ENCODE data around the gene DOK1.
A peak's percentile ranks its signal among the peaks of the same experiment; 100 is the strongest.

DOK1 gene

DNA sequence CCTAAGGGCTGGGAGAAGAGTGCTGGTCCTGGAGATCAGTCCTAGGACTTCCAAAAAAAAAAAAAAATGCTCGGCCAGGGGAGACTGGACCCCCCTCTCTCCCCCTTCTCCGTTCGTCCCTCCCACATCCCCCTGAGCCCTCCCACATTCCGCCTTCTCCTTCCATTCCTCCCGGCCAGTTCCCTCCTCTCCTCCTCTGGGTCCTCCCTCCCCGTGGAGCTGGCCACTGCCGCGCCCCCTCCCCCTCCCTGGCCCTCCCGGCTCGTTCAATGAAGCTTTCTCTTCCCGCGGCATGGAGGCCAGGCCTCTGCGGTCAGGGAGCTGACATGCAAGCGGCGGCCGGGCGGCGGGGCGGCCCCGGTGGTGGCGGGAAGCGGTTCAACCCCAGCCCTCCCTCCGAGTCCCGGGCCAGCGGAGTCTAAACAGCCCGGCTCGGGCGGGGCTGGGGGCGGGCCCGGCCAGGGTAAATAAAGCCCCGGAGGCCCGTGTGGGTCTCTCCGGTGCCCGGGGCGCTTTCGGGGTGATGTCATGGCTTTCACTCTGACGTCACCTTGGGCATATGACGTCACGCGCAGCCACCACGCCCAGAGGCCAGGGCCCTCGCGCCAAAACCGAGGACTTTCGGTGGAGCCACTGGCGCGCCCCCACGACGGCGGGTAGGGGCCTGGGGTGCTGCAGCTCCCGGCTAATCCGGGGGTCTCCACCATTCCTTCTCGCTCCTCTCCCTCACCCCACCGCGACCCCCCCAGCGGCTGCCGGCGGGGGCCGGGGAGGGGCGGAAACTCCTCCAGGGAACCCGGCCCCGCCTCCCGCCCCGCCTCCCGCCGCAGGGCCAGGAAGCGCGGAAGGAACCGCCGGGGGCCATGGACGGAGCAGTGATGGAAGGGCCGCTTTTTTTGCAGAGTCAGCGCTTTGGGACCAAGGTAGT lies at the start of gene DOK1, which contains the start of gene LOXL3:
Gene DOK1 (plus strand): TSS at position 829 of the 928 bp plus-strand sequence. CDS start 35 bp downstream, at position 864.
Gene LOXL3 (minus strand): TSS at position 51 of the 928 bp plus-strand sequence. CDS start 1,308 bp downstream, outside the sequence.
- peak; percentile 62 to 84 (median 75) for DNase-seq (ENCODE audit: low read depth in 4 of 4, low spot score in 1 of 4)

DNA sequence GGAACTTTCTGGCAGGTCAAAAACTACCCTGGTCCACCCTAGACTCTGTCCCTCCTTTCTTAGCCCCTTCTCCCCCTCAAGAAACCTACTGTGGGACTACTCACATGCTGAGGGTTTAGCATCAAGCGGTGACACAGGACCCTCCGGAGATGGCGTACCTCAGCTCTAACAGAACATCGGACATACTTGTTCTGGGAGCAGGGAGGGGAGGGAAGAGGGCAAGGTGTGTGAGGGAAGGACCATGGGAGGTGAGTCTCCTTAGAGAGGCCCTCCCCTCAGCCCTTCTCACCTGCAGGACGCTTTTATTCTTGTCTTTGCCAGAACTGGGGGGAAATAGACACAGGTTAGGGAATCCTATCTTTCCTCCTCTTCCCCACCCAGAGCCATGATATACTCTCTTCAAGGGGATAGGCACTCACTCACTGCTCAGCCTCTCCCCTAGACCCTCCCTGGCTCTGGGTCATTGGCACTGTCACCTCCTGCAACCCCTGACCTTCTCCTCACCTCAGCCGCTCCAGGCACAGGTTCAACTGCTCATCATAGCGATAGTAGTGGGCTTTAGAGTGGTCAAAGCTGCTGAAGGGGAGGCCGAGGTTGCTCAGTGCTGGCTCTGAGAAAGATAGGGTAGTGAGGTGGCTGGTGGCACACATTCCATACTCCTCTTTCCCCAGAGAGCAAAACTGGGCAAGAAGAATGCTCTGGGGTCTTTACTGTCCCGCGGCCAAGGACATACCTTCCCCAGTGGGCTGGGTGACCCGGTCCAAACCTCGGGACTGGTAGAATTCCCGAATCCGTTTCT lies 48.9 kb upstream of the DOK1 start:
- DNase-seq (ENCODE audit: low read depth in 4 of 4, low spot score in 1 of 4): no peak

- peak; percentile 98 to 99 (median 99) for DNase-seq (ENCODE audit: low read depth in 4 of 4, low spot score in 1 of 4)
Measured at GRCh38 chr2:74507145-74507925, 47.2 kb upstream of the DOK1 start, which contains the start of gene PCGF1. Gene PCGF1, minus strand, starts transcription at chr2:74507695. Its CDS starts 27 bp downstream, at chr2:74507668.

- DNase-seq (ENCODE audit: low read depth in 4 of 4, low spot score in 1 of 4): no peak
Measured at GRCh38 chr2:74507926-74508520, 46.5 kb upstream of the DOK1 start.

- DNase-seq (ENCODE audit: low read depth in 4 of 4, low spot score in 1 of 4): no peak
Measured at GRCh38 chr2:74510272-74510671, 44.2 kb upstream of the DOK1 start.

DNA sequence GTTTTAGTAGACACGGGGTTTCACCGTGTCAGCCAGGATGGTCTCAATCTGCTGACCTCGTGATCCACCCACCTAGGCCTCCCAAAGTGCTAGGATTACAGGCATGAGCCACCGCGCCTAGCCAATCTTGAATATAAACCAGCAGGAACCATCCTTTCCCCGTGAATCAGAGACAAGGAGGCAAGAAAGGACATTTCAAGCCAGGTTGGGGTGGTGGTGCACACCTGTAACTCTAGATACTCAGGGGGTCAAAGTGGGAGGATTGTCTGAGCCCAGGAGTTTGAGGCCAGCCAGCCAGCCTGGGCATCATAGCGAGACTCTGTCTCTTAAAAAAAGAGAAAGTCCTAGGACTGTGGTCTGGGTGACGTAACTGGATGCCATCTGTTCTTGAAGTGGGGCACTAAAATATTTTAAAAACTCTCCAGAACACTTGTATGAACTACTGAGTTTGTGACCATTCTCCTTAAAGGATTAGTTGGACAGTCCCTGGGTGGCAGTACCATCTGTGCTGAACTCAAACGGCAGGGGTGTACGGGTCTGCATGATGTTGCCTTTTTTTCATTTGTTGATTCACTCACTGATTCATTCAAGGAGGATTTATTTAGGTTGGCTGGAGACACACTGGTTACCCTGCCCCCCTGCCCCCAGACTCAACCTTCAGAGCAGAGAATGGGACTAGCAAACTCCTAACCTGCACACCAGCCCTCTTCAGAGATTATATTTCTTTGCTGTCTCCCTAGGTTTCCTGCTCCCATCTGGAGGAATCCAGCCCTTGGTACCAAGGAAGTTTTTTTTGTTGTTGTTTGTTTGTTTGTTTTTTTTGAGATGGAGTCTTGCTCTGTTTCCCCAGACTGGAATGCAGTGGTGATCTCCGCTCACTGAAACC lies 43.2 kb upstream of the DOK1 start:
- DNase-seq (ENCODE audit: low read depth in 4 of 4, low spot score in 1 of 4): no peak

GRCh38 chr2:74512744-74513604 lies 41.5 kb upstream of the DOK1 start:
- DNase-seq (ENCODE audit: low read depth in 4 of 4, low spot score in 1 of 4): no peak

GRCh38 chr2:74513605-74514367 lies 40.7 kb upstream of the DOK1 start:
- peak in 1 of 4 experiments; percentile 32 for DNase-seq (ENCODE audit: low read depth in 4 of 4, low spot score in 1 of 4)

GRCh38 chr2:74514368-74515270 lies 39.9 kb upstream of the DOK1 start, which contains the start of gene TLX2:
Gene TLX2, plus strand, starts transcription at chr2:74514450. Its CDS starts 357 bp downstream, at chr2:74514807.
- no peak for DNase-seq (ENCODE audit: low read depth in 4 of 4, low spot score in 1 of 4)

GRCh38 chr2:74515271-74515980 lies 39.1 kb upstream of the DOK1 start:
- DNase-seq (ENCODE audit: low read depth in 4 of 4, low spot score in 1 of 4): no peak

DNA sequence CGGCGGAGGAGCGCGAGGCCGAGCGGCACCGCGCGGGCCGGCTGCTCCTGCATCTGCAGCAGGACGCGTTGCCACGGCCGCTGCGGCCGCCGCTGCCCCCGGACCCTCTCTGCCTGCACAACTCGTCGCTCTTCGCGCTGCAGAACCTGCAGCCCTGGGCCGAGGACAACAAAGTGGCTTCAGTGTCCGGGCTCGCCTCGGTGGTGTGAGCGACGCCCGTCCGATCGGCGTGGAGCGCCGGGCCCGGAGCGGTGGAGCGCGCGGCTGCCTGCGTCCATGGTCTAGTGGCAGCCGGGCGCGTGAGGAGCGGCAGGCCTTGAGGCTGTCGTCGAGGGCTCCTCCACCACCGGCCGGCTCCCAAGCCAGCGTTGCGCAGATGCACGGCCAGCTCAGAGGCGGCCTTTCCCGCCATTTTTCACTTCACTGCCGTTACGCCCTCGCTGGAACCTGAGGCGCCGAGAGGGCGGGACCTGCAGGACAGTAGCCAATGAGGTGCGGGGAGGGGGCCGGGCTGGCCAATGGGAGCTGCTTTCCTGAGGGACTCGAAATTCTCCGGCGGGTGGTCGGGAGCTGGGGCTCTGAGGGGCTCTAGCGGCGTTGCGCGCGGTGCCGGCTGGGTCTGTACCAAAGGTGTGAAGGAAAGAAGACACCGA lies 38.4 kb upstream of the DOK1 start:
- peak in 2 of 4 experiments; percentile 66 to 72 for DNase-seq (ENCODE audit: low read depth in 4 of 4, low spot score in 1 of 4)

DNA sequence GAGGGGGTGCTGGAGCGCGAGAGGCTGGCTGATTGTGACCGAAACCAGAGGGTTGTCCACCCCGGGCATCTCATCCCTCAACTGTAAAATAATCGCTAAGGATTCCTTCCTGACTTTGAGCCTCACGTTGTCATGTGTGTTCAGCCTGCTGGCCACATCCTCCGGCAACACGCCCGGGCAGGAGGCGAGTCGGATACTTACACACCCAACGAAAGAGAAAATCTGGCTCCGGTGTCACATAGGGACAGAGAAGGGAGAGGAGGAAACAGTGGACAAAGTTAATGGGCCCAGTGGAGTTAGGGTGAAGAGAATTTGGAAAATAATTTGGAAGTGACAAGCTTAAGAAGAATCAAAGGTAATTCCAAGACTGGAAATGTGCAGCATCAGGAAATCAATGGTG lies 37.9 kb upstream of the DOK1 start:
- no peak for DNase-seq (ENCODE audit: low read depth in 4 of 4, low spot score in 1 of 4)

DNA sequence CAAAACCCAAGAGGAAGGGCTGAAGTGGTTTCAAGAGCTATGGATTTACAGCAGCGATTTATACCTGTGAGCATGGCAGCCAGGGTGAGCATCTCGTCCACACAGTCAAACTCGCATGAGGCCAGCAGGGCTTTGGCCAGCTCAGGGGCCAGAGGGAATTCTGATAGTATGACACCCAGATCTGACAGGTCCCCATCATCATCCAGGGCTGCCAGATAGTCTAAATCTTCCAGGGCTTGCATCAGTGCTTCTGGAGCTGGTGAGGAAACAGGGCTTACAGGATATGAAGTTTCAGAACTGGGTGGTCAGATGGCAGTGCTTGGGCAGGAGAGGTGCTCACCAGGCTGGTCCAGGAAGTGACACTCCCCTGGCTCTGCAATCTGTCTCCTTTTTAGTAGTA lies 32.0 kb upstream of the DOK1 start:
- DNase-seq (ENCODE audit: low read depth in 4 of 4, low spot score in 1 of 4): no peak

DNA sequence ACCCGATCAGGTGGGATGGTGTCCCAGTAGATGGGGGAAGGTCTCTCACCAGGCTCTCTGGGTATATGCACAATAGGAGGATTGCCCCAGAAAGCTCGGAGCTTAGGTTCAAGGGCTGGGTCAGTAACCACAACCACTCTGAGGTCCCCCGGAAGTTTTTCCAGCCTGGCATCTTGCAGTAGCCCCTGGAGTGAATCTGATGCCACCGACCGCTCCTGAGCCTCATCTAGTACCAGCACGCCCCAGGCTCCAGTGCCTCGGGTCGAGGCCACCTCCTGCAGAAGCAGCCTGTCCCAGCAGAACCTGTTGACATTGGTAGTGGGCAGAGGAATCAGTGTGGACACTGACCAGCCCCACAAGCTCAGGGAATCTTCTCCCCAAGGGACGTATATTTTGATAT lies 30.5 kb upstream of the DOK1 start:
- DNase-seq (ENCODE audit: low read depth in 4 of 4, low spot score in 1 of 4): no peak

- no peak for DNase-seq (ENCODE audit: low read depth in 4 of 4, low spot score in 1 of 4)
Measured at GRCh38 chr2:74524955-74525716, 29.4 kb upstream of the DOK1 start.
